ENCODE results near the gene KLHDC4. TPM values are rescaled to one million over a fixed set of nuclear protein-coding genes. Genes with fewer than 3 reads are reported as not detected.

Gene KLHDC4
- polyA plus RNA-seq, 1 donor = 32.5 TPM

Other genes with a start within 250 kb of the KLHDC4 start
- gene JPH3, start 163.5 kb downstream of the KLHDC4 start, polyA plus RNA-seq (ENCODE audit: insufficient read length) = 0.39 TPM
- gene SLC7A5, start 103.5 kb upstream of the KLHDC4 start, polyA plus RNA-seq (ENCODE audit: insufficient read length) = 12.7 TPM
- gene CA5A, start 170.5 kb upstream of the KLHDC4 start, polyA plus RNA-seq (ENCODE audit: insufficient read length) = 0.18 TPM
- gene BANP, start 185.4 kb upstream of the KLHDC4 start, polyA plus RNA-seq (ENCODE audit: insufficient read length) = 16.9 TPM

Measured in hindlimb muscle (tissue), 1 donor.